SU-DHL-6 (cell line): ENCODE measurements around the gene GPR180.

Source experiments
- H2AFZ ChIP-seq: fragments of 200-600 bp; sonication (generic); 2 replicates; pipeline ENCODE4 v1.6.1; 2014; ENCODE audit warnings: low read depth, mild to moderate bottlenecking, moderate library complexity, mixed read lengths, antibody characterized with exemption, low read length; ENCODE audit not compliant: severe bottlenecking
- H3F3A ChIP-seq: fragments of 200-600 bp; shearing (Covaris generic); 2 replicates; pipeline ENCODE4 v1.6.0; 2016; ENCODE audit warnings: antibody characterized with exemption, mild to moderate bottlenecking; ENCODE audit not compliant: insufficient read depth
- H3K27ac ChIP-seq: fragments of 200-600 bp; sonication (generic); 2 replicates; pipeline ENCODE4 v1.5.1; 2016; ENCODE audit warnings: low read depth, mild to moderate bottlenecking, low read length, moderate library complexity, mixed read lengths
- H3K27me3 ChIP-seq: fragments of 200-600 bp; sonication (generic), shearing (Covaris generic); 2 replicates; pipeline ENCODE4 v1.6.0; 2014; ENCODE audit warnings: mild to moderate bottlenecking, low read length
- H3K36me3 ChIP-seq: fragments of 200-600 bp; sonication (generic); 2 replicates; pipeline ENCODE4 v1.6.1; 2014; ENCODE audit warnings: mild to moderate bottlenecking, low read length, mixed read lengths
- H3K4me2 ChIP-seq: fragments of 300-600, 200-600 bp; shearing (Covaris generic), sonication (generic); 2 replicates; pipeline ENCODE4 v1.6.0; 2014; ENCODE audit warnings: low read length, low read depth, mild to moderate bottlenecking; ENCODE audit not compliant: poor library complexity, severe bottlenecking
- H3K4me3 ChIP-seq: fragments of 200-600 bp; sonication (generic); 2 replicates; pipeline ENCODE4 v1.5.1; 2014; ENCODE audit warnings: antibody characterized with exemption, low read length, mild to moderate bottlenecking, mixed read lengths; ENCODE audit not compliant: insufficient read depth, poor library complexity, severe bottlenecking
- H3K79me2 ChIP-seq: fragments of 200-600 bp; sonication (generic); 2 replicates; pipeline ENCODE4 v1.6.1; 2014; ENCODE audit warnings: mild to moderate bottlenecking, low read length, moderate library complexity; ENCODE audit not compliant: insufficient read depth
- H3K9ac ChIP-seq: fragments of 200-600 bp; sonication (generic); 2 replicates; pipeline ENCODE4 v1.7.0; 2014; ENCODE audit warnings: mild to moderate bottlenecking, low read length
- H3K9me2 ChIP-seq: fragments of 200-600 bp; sonication (generic); replicated peaks from 2 replicates; pipeline ENCODE4 v1.6.1; 2014; ENCODE audit warnings: low read length; ENCODE audit not compliant: insufficient read depth
- H3K9me3 ChIP-seq: fragments of 200-600 bp; sonication (generic); 2 replicates; pipeline ENCODE4 v1.6.1; 2014; ENCODE audit warnings: low read length, mixed read lengths; ENCODE audit not compliant: insufficient read depth
- H4K20me1 ChIP-seq: fragments of 200-600 bp; sonication (generic); 2 replicates; pipeline ENCODE4 v1.6.1; 2014; ENCODE audit warnings: low read depth, mild to moderate bottlenecking, antibody characterized with exemption, low read length, moderate library complexity, mixed read lengths
- CTCF ChIP-seq: fragments of 200-600 bp; sonication (generic); IDR thresholded peaks from one replicate; pipeline ENCODE4 v1.5.1; 2017; ENCODE audit warnings: antibody characterized with exemption, mild to moderate bottlenecking, low read length, moderate library complexity; ENCODE audit not compliant: insufficient read depth, poor library complexity, severe bottlenecking
- EZH2phosphoT487 ChIP-seq: fragments of 200-600 bp; sonication (generic), shearing (Covaris generic); conservative IDR thresholded peaks from 2 replicates; pipeline ENCODE4 v1.6.1; 2018; ENCODE audit warnings: mild to moderate bottlenecking, antibody characterized with exemption, low read length, moderate library complexity, mixed read lengths

GPR180 gene

GRCh38 chr13:94607056-94607455, 5.4 kb downstream of the GPR180 start:
- no peaks in the 10 kb centered on the region for H3K9me3 ChIP-seq
- no peak overlapping the region for H3K9ac ChIP-seq
- H3K79me2 ChIP-seq: peaks cover 47% of the 10 kb centered on the region
- no peaks in the 10 kb centered on the region for H3K9me2 ChIP-seq
- H3F3A ChIP-seq: 0 out of 2 replicates have a peak, but pooled peaks cover 9% of the 10 kb centered on the region
- H3K27ac ChIP-seq: no peak overlapping the region
- H3K4me2 ChIP-seq: no peak overlapping the region
- no peak overlapping the region for H2AFZ ChIP-seq
- H3K27me3 ChIP-seq: no peaks in the 10 kb centered on the region
- H3K4me3 ChIP-seq: no peak overlapping the region
- no peaks in the 10 kb centered on the region for H4K20me1 ChIP-seq
- peaks cover 35% of the 10 kb centered on the region for H3K36me3 ChIP-seq
- no peak for TF ChIP-seq EZH2phosphoT487
- no peak for TF ChIP-seq CTCF

GRCh38 chr13:94607939-94608338, 6.3 kb downstream of the GPR180 start:
- Histone ChIP-seq H2AFZ (no peak overlapping the region), H3K4me2 (no peak overlapping the region), H3F3A (0 out of 2 replicates have a peak, but pooled peaks cover 9% of the 10 kb centered on the region), H3K27me3 (no peaks in the 10 kb centered on the region), H3K4me3 (no peak overlapping the region), H3K9me2 (no peaks in the 10 kb centered on the region), H3K27ac (no peak overlapping the region), H3K9me3 (no peaks in the 10 kb centered on the region), H4K20me1 (no peaks in the 10 kb centered on the region), H3K79me2 (peaks cover 38% of the 10 kb centered on the region), H3K9ac (no peak overlapping the region), H3K36me3 (peaks cover 44% of the 10 kb centered on the region)
- TF ChIP-seq EZH2phosphoT487 (no peak), CTCF (no peak)

- TF ChIP-seq CTCF (no peak), EZH2phosphoT487 (no peak)
- Histone ChIP-seq H3K9me3 (no peaks in the 10 kb centered on the region), H3K27me3 (no peaks in the 10 kb centered on the region), H3K4me3 (no peak overlapping the region), H3K27ac (no peak overlapping the region), H3K79me2 (peaks cover 32% of the 10 kb centered on the region), H3K36me3 (peaks cover 47% of the 10 kb centered on the region), H2AFZ (no peak overlapping the region), H3K4me2 (no peak overlapping the region), H3K9ac (no peak overlapping the region), H3F3A (0 out of 2 replicates have a peak, but pooled peaks cover 9% of the 10 kb centered on the region), H3K9me2 (no peaks in the 10 kb centered on the region), H4K20me1 (no peaks in the 10 kb centered on the region)
These were observed 6.9 kb downstream of the GPR180 start for GRCh38 chr13:94608586-94608985.

GRCh38 chr13:94609196-94609595, 7.5 kb downstream of the GPR180 start:
- H3F3A ChIP-seq: 0 out of 2 replicates have a peak, but pooled peaks cover 9% of the 10 kb centered on the region
- no peak for TF ChIP-seq EZH2phosphoT487
- TF ChIP-seq CTCF: no peak
- H3K36me3 ChIP-seq: peaks cover 48% of the 10 kb centered on the region
- no peak overlapping the region for H2AFZ ChIP-seq
- H3K27me3 ChIP-seq: no peaks in the 10 kb centered on the region
- no peaks in the 10 kb centered on the region for H3K9me3 ChIP-seq
- no peaks in the 10 kb centered on the region for H4K20me1 ChIP-seq
- no peak overlapping the region for H3K4me2 ChIP-seq
- H3K9me2 ChIP-seq: no peaks in the 10 kb centered on the region
- no peak overlapping the region for H3K4me3 ChIP-seq
- H3K9ac ChIP-seq: no peak overlapping the region
- peaks cover 28% of the 10 kb centered on the region; the same call in 1 of the 2 replicates for H3K79me2 ChIP-seq
- H3K27ac ChIP-seq: no peak overlapping the region
